NCI-H460 (cell line): ENCODE results near the gene PRSS23. TPM values are rescaled to one million over a fixed set of nuclear protein-coding genes. Genes with fewer than 3 reads are reported as not detected.
"Not testable (repeated sequence)": the region's sequence is repeated elsewhere in the genome, so short reads cannot be mapped to it uniquely, and the experiment has no call there.

ENCODE experiments used
- DNase-seq: peaks from one replicate; pipeline ENCODE4 v3.0.0-alpha.2; 2016; ENCODE audit warnings: low read depth; ENCODE audit errors: extremely low read depth
- polyA plus RNA-seq: library from polyadenylated mRNA; depleted of rRNA; stranded (reverse); fragments of >200 nt; gene quantifications from 2 replicates; pipeline ENCODE4 v1.2.3, GENCODE V29; 2014; cell fraction: nucleus; rRNA removed
- total RNA-seq: library from RNA; depleted of rRNA; stranded (reverse); fragments of >200 nt; shearing (Covaris generic); gene quantifications from 2 replicates; pipeline ENCODE4 v1.2.3, GENCODE V29; 2014; rRNA removed

PRSS23 gene, protein sequence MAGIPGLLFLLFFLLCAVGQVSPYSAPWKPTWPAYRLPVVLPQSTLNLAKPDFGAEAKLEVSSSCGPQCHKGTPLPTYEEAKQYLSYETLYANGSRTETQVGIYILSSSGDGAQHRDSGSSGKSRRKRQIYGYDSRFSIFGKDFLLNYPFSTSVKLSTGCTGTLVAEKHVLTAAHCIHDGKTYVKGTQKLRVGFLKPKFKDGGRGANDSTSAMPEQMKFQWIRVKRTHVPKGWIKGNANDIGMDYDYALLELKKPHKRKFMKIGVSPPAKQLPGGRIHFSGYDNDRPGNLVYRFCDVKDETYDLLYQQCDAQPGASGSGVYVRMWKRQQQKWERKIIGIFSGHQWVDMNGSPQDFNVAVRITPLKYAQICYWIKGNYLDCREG
- total RNA-seq: 180 and 185 TPM in 2 replicates
- 90.3 and 129 TPM in 2 replicates for polyA plus RNA-seq

DNA sequence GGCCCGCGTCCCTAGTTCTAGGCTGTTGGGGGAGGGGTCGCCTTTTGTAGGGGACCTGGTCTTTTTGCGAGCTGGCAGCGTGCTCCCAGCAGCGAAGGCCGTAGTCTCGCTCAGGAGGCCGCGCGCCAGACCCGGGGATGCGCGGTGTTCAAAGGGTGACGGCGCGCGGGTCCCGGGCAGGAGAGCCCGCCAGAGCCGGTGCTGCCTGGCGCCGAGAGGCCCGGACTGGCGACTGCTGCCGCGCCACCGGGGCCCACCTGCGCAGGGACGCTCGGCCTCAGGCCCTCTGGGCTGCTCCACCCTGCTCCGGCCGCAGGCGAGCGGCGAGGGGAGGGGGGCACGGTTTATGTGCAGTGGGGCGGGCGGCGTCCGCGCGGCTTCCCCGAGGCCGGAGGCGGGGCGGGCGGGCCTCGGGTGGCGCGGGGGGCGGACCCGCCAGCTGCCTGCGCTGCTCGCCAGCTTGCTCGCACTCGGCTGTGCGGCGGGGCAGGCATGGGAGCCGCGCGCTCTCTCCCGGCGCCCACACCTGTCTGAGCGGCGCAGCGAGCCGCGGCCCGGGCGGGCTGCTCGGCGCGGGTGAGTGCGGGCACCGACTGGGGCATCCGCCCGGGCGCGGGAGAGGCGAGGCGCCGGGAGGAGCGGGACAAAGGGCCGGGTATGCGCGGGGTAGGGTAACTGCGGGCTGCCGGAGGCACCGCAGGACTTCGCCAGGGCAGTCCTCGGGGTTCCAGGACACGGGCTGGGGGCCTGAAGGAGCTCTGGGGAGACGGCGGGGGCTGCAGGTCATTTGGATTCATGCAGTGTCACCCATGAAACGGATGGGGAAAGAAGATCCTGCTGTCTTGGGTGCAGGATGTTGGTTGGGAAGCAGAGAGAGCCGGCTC is at the start of gene PRSS23:
Gene PRSS23, plus strand, starts transcription at position 467 of the 884 bp plus-strand sequence. CDS start 7,102 bp downstream, outside the sequence.
- peak; percentile 67 for DNase-seq

DNA sequence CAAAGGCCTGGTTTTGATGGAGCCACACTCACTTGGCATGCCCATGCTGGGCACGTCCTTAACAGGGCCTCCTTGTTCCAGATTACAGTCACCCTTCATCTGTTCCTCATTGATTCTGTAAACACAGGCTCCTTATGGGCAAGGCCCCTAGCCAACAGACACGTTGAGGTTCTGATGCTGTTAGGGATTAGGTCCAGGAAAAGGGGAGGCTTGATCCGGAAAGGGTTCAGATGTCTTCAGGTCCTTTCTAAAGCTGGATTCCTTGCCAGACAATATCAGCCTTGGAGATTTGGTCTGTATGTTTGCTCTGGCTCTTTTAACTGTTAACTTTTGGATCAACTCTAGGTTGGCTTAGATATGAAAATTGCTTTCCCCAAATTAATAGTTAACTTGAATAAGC is 46.9 kb upstream of the PRSS23 start:
- no peak for DNase-seq

DNA sequence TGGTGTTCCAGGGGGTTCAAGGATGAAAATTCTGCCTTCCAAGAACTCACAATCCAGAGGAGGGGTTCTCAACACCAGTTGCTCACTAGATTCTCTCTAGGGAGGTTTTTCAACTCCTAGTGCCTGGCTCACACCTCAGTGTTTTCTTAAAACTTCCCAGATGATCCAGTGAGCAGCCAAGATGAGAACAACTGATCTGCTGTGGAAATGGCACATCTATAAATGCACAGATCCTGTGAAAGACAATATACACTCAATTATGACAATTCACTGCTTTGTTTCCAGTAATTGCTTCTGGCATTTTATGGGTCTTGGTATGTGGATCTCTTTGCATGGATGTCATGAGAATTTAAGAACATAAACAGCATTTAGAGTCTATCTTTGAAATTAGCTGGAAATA is 45.2 kb upstream of the PRSS23 start:
- no peak for DNase-seq

DNA sequence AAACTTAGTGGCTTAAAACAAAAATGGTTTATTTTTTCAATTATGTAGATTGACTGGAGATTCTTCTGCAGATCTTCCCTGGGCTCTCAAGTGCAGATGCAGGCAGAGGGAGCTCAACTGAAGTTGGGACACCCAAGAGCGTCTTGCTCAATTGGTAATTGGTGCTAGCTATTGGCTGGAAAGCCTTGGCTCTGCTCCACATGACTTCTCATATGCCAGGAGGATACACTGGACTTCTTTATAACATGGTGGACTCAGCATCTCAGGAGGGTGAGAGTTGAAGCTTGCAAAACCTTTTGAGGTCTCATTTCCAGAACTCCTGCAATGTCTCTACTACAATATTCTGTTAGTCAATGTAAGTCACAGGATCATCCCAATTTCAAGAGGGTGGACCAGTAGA is 42.2 kb upstream of the PRSS23 start:
- DNase-seq: no peak

DNA sequence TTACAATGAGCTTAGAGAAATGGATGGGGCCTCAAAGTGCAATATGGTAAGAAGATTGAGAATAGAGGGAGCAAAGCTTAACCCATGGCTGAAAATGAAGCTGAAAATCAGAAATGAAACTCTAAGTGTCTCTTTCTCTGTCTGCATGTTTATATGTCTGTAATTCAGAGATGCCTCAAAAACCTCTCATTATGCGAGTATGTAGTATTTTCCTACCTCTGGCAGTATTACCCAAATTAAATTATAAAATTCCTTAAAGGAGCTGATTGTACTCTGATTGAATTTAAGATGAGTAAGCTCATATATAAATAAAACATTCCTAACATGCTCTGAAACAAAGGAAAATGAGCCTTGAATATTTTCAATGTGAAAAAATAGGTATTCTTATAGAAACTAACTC is 39.8 kb upstream of the PRSS23 start:
- DNase-seq: no peak

DNA sequence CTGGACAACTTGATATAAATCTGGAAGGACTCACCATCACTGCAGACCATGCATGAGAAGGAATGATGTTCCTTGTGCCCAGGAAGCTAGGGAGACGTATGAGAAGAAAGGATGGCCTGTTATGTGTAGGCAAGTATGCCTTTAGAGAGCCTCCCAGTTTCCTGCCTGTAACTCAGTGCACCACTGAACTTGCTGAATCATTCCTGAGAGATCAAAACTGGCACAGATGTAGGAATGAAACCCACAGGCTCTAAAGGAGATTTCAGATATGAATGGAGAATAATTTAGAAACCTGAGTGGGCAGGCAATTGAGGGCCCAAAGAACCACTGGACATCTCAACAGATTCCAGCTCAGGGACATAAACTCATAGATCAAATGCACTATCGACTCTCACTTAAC is 38.4 kb upstream of the PRSS23 start:
- DNase-seq: no peak

DNA sequence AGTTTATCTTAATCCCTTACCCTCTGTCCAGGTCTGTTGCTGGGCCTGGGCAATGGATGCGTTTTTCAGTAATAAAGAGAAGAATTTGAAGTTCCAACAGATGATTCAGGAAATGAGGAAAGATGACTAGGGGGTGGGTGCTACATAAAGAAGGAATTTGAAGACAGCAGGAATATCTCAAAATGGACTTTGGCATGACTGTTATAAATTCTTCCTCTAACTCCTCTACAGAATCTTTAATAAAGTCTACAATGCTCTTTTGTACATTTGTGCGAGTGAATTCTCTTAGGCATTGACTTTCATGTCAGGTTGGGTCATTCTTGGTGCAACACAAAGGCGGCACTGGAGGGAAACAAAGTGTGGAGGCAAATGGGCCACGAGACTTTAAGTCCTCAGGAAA is 35.1 kb upstream of the PRSS23 start:
- no peak for DNase-seq

DNA sequence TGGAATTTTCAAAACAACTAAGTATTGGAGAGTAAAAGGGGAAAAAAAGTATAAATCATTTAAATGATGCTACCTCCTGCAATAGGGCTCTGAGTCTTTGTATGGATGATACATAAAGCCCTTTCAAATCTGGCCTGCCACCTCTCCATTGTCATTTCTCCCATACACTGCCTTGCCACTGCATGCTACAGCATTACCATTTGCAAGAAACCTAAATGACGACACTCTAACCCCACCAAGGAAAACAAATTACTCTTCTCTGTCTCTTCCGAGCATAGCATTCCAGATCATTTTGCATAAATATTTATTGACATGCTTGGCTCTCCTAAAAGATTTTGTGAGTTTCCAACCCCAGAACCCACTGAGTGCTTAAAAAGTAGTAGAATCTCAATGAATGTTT is 34.5 kb upstream of the PRSS23 start:
- no peak for DNase-seq

DNA sequence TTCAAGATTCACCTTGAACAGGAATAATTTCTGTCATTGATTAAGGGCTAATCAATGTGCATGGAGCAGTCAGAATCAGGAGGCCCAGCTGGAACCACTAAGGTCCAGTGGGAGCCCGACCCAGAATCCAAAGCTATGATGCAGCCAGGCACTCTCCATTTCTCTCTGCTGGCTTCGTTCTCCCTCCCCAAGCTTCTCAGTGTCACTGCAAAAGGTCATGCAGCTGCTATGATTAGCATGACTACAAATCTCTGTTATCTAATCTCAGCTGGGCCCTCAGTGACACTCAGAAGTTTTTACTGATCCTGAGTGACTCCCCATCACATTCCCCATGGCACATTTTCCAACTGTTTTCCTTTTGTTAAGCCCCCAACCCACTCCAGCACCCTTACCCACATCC is 31.1 kb upstream of the PRSS23 start:
- DNase-seq: no peak

DNA sequence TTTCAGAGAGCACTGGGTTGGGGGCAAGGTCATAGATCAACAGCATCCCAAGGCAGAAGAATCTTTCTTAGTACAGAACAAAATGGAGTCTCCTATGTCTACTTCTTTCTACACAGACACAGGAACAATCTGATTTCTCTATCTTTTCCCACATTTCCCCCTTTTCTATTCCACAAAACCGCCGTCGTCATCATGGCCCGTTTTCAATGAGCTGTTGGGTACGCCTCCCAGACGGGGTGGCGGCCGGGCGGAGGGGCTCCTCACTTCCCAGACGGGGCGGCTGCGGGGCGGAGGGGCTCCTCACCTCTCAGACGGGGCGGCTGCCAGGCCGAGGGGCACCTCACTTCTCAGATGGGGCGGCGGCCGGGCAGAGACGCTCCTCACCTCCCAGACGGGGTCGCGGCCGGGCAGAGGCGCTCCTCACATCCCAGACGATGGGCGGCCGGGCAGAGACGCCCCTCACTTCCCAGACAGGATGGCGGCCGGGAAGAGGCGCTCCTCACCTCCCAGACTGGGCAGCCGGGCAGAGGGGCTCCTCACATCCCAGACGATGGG is 29.8 kb upstream of the PRSS23 start:
- not testable (repeated sequence) for DNase-seq

DNA sequence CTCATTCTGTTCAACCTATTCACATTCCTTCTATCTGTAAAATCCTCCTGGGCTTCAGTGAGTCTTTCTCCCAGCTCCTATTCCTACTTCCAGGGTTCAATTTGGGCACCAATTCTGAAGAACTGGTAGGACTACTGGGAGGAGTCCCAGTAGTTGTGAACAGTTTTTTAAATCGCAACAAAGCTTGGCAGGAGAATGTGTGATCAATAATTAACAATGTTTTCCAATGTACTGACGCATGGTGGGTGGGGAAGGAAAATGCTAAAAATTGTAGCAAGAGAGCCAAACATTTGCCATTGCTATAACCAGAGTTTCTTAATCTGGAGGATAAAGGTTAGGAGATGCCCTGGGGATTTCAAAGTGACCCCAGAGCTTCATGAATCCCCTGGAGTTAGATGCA is 27.3 kb upstream of the PRSS23 start:
- DNase-seq: no peak

DNA sequence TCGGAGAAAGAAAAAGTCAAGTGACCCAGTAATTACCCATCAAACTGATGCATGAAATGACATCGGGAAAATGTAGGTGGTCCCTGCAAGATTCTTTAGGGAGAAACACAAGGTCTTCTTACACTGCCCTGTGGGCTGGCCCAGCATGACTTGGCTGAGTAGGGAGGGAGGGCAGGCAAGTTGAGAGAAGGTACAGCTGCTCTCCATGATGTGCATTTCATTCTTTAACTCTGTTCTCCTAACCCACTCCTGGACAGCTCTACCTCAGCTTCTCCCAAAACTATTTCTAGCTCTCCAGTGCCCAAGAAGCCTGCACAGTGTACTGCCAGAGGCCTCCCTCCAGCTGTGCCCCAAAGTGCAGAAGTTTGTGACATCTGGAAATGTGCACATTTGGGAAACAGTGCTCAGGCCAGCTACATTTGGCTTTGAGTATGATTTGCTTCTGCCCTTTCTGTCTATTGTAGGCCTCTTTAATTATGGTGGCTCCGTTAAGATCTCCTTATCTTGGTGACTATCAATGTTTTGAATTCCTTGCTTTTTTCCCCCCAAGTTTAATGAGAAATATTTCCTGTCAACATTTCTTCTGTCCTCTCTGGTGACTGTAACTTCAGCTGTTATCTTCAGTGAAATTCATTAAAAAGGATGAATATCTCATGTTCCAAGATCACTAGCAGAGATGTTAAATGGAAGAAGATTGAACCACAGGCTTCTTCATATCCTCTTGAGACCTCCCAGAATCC is 26.7 kb upstream of the PRSS23 start:
- DNase-seq: no peak

DNA sequence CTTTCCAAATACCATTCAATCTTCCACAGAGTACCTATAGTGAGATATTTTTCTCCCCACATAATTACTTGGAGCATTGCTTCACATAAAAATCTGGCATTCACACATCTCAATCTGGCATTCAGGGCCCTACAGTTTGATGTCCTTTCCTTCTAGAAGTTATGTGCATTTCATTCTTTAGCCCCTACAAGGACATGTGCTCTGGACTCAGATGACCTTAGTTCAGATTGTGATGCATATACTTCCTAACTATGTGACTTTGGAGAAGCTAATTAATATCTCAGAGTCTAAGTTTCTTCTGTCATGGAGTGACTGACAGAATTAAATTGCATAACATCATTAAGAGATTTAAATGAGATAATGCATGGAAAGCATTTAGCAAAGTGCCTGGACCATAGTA is 25.9 kb upstream of the PRSS23 start:
- no peak for DNase-seq

DNA sequence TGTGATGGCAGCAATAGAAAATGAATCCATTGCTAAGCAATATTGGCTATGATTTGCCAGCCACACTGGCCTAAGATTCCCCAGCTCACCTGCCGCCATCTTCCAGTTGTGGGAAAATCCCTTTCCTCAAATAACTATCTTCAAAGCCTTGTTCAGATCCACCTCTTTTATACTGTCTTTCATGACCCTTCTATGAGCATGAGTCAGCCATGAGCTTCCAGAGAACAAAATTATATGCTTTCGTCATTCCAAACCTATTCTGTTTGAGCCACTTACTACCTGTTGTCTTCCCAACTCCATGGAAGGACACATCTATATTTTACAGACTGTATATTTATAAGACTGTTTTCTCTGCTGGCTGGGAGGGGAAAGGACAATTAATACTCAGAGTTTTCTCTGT is 25.0 kb upstream of the PRSS23 start:
- DNase-seq: no peak

DNA sequence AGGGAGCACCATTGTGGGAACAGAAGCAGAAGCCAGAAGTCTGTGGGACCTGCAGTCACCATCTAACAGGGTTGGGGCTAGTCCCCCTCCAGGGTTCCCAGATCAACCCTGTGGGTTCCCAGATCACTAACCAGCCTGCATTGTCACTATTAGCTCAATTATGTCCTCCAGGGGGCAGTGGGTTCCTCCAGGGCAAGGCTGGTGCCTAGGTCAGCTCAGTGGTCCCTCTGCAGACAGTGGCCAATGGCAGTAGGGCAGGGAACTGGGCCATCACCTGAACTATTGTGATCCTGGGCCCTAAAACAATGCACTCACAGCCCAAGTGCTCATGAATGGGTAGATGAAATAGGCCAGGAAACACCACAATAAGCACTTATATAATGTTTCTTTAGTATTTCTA is 18.8 kb upstream of the PRSS23 start:
- DNase-seq: no peak

DNA sequence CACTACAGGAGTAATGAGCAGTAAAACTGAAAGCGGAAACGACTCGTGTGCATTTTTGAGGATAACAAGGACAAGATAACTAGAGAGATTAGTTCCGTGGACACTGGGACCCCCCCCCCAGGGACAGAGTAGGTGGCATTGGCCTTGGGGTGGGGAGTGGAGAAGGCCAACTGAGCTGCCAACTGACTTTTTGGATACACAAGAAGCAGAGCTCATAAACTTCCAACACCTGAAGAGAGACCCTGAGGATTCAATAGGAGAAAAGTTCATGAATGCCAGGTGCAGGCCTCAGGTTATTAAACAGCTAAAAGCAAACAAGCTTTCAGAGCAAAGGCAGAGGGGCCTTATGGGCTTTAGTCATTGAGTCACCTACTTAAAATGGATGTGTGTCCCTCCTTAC is 17.6 kb upstream of the PRSS23 start:
- no peak for DNase-seq

DNA sequence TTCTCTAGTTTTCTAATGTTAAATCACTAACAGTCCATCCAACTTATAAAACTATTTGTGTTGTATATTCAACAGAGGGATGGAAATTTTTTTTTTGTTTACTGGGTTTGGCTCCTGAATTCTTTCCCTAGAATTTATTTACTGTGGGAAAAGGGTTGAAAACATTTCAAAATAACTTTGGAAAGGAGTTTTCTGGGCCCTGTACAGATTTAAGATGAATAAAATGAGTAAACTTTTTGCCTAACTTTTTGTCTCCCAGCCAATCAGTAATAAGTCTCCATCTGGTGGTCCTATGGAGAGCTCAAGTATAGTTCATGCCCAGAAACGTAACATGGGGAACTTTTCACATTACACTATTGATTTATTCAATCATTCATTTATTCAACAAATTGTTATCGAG is 16.7 kb upstream of the PRSS23 start:
- no peak for DNase-seq

DNA sequence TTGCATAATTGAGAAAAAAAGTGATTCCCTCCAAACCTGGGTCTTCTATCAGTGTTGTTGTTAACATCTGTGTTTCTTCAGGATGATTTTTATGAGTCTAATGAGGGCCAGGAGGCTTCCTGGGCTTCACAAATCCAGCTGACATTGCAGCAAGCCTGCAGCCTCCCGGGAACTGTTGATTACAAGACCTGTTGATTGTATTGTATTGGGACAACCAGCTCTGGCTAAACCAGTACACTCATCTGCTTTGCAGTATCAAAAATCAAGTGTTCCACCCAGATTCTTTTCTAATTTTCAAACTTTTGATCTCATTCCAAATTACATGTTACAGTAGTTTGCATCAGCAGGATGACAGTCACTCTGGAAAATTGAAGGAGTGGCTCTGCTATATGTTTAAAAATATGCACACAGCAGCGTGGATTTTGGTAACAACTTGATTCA is 16.1 kb upstream of the PRSS23 start:
- peak; percentile 72 for DNase-seq

DNA sequence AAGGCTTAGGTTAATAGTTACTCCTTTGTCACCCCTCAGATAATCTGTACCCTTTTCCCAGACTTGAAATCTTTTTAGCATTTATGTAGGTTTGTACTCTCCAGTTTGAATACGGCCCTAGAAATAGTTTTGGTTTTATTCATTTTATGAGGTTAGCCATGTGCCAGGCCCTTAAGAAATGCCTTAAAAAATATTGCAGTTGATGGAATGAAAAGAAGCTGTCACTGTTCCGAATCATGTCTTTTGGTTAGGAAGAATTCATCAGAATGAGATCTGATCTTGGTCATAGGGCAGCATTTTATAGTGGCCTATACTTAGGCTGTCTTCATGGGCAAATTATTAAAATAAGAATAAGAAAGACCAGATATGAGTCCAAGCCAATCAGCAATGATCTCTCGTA is 14.8 kb upstream of the PRSS23 start:
- DNase-seq: no peak

DNA sequence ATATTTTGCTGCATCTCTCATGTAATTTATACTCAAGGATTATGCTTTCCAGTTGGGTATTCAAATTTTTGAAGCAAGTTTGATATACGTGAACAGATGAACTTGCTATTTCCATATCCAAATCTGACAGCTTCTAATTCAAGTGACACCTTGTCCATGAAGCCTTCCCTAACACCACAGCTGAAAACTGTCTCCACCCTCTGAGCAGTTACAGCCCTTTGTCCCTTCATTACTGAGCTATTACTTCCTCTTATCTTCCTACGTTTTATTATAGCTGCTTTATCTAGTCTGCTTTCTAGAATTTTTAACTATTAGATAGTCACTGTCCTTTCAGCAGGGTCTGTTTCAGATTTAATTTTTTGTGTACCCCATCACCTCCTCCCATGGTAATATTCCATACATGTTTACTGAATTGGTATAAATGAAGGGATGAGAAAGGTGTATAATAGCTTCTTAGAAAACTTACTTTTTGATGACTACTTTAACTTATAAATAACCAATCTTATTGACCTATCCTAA is 13.3 kb upstream of the PRSS23 start:
- DNase-seq: no peak
